H1 (cell line): Measurements from ENCODE around the gene VSIG10. TPM values are rescaled to one million over a fixed set of nuclear protein-coding genes. Genes with fewer than 3 reads are reported as not detected.
A peak's percentile ranks its signal among the peaks of the same experiment; 100 is the strongest.

Source experiments
- CTCF ChIA-PET: fragments of 300-600 bp; sonication (Branson Sonifier 250); formaldehyde crosslinking; loops from one replicate; lab custom pipeline; 2021; ENCODE audit not compliant: partially characterized antibody; lab: Charles Lee
- POLR2A ChIA-PET: fragments of 300-600 bp; sonication (Branson Sonifier 250); formaldehyde crosslinking; loops from one replicate; lab custom pipeline; 2021; ENCODE audit warnings: inconsistent platforms; ENCODE audit not compliant: partially characterized antibody; lab: Charles Lee
- DNase-seq, 2 experiments: peaks; one replicate each; pipeline versions ENCODE4 v3.0.0 to v3.0.0-alpha.2; 2010 to 2022; ENCODE audit warnings: low spot score in 2 of 2, low read depth in 1 of 2, mixed read lengths in 1 of 2
- FAIRE-seq: peaks from 2 replicates; lab custom pipeline; 2011; peaks lifted over from hg19 to GRCh38; lab: Jason Lieb, UNC
- H2AFZ ChIP-seq: 2 replicates; pipeline ENCODE4 v1.8.1; 2012; ENCODE audit warnings: low read length, inconsistent platforms
- H2AK5ac ChIP-seq: 2 replicates; pipeline ENCODE4 v1.6.1; 2013; ENCODE audit warnings: low read depth, low read length
- H2BK120ac ChIP-seq: replicated peaks from 2 replicates; pipeline ENCODE3; 2013; ENCODE audit warnings: low read depth, low read length, inconsistent platforms
- H2BK12ac ChIP-seq: 2 replicates; pipeline ENCODE4 v1.6.1; 2013; ENCODE audit warnings: low read depth, low read length
- H2BK15ac ChIP-seq: 2 replicates; pipeline ENCODE4 v1.6.1; 2013; ENCODE audit warnings: low read length
- H2BK20ac ChIP-seq: 2 replicates; pipeline ENCODE4 v1.6.1; 2013; ENCODE audit warnings: low read length
- H2BK5ac ChIP-seq: 2 replicates; pipeline ENCODE4 v1.6.1; 2013; ENCODE audit warnings: low read depth, low read length
- H3K14ac ChIP-seq: 2 replicates; pipeline ENCODE4 v1.6.1; 2013; ENCODE audit warnings: inconsistent platforms; ENCODE audit not compliant: insufficient read length
- H3K18ac ChIP-seq: 2 replicates; pipeline ENCODE4 v1.6.1; 2013; ENCODE audit warnings: low read length; ENCODE audit errors: extremely low read depth
- H3K23ac ChIP-seq: 2 replicates; pipeline ENCODE4 v1.6.1; 2013; ENCODE audit warnings: inconsistent platforms; ENCODE audit not compliant: insufficient read length
- H3K23me2 ChIP-seq: 2 replicates; pipeline ENCODE4 v1.6.1; 2013; ENCODE audit warnings: low read depth, low read length
- H3K27ac ChIP-seq: 2 replicates; pipeline ENCODE4 v1.6.1; 2011; ENCODE audit warnings: low read depth, low read length, inconsistent platforms
- H3K27me3 ChIP-seq, 4 experiments: replicated peaks in 1 of 4; 1 replicate in 1 of 4; 2 replicates in 3 of 4; pipeline versions ENCODE4 v1.6.1 to v1.8.1; 2011 to 2013; ENCODE audit warnings: low read length in 3 of 4, mild to moderate bottlenecking in 3 of 4, inconsistent platforms in 2 of 4, mixed read lengths in 2 of 4, moderate library complexity in 1 of 4; ENCODE audit not compliant: control insufficient read depth in 3 of 4, insufficient read depth in 3 of 4; ENCODE audit errors: extremely low read depth in 1 of 4
- H3K36me3 ChIP-seq, 4 experiments: 2 replicates each; pipeline versions ENCODE4 v1.6.1 to v1.8.1; 2011 to 2013; ENCODE audit warnings: mild to moderate bottlenecking in 4 of 4, low read length in 3 of 4, moderate library complexity in 2 of 4, control low read depth in 1 of 4, inconsistent platforms in 1 of 4; ENCODE audit not compliant: insufficient read depth in 4 of 4, control insufficient read depth in 2 of 4
- H3K4ac ChIP-seq: replicated peaks from 2 replicates; pipeline ENCODE3; 2013; ENCODE audit warnings: low read length, low read depth, mixed read lengths, inconsistent platforms; ENCODE audit not compliant: insufficient read length
- H3K4me1 ChIP-seq, 4 experiments: replicated peaks in 1 of 4; 1 replicate in 1 of 4; 2 replicates in 3 of 4; pipeline versions ENCODE4 v1.6.1 to v1.8.1; 2011 to 2013; ENCODE audit warnings: low read length in 3 of 4, inconsistent platforms in 2 of 4, mixed read lengths in 1 of 4; ENCODE audit not compliant: insufficient read depth in 4 of 4, control insufficient read depth in 3 of 4
- H3K4me2 ChIP-seq, 2 experiments: 2 replicates each; pipeline versions ENCODE4 v1.6.1 to v1.8.1; 2011 to 2013; ENCODE audit warnings: low read depth in 2 of 2, low read length in 2 of 2, control low read depth in 1 of 2, inconsistent platforms in 1 of 2, mild to moderate bottlenecking in 1 of 2; ENCODE audit not compliant: insufficient read depth in 1 of 2
- H3K4me3 ChIP-seq, 4 experiments: fragments of 200-600, 300-600 bp in 1 of 4; sonication (generic), shearing (Covaris generic), sonication (Bioruptor Twin) in 1 of 4; 2 replicates each; pipeline versions ENCODE4 v1.5.1 to v1.8.1; 2011 to 2016; ENCODE audit warnings: low read length in 4 of 4, low read depth in 3 of 4, control low read depth in 2 of 4, inconsistent platforms in 2 of 4, mild to moderate bottlenecking in 2 of 4, mixed read lengths in 1 of 4, moderate library complexity in 1 of 4; ENCODE audit not compliant: insufficient read depth in 2 of 4; ENCODE audit errors: extremely low read depth in 1 of 4
- H3K56ac ChIP-seq: replicated peaks from 2 replicates; pipeline ENCODE3; 2013; ENCODE audit warnings: low read depth, mild to moderate bottlenecking, mixed read lengths, low read length, inconsistent platforms; ENCODE audit not compliant: insufficient read length
- H3K79me1 ChIP-seq: 2 replicates; pipeline ENCODE4 v1.6.1; 2013; ENCODE audit warnings: low read depth, low read length, control low read depth
- H3K79me2 ChIP-seq, 2 experiments: 2 replicates each; pipeline versions ENCODE4 v1.6.1 to v1.8.1; 2012 to 2013; ENCODE audit warnings: low read length in 2 of 2, mild to moderate bottlenecking in 2 of 2, inconsistent platforms in 1 of 2; ENCODE audit not compliant: insufficient read depth in 2 of 2, control insufficient read depth in 1 of 2
- H3K9ac ChIP-seq, 4 experiments: replicated peaks in 1 of 4; 1 replicate in 1 of 4; 2 replicates in 3 of 4; pipeline versions ENCODE4 v1.6.1 to v1.8.1; 2011 to 2013; ENCODE audit warnings: low read depth in 3 of 4, low read length in 3 of 4, control low read depth in 2 of 4, mild to moderate bottlenecking in 2 of 4, moderate library complexity in 2 of 4, inconsistent platforms in 1 of 4; ENCODE audit errors: extremely low read depth in 1 of 4
- H3K9me3 ChIP-seq, 2 experiments: 2 replicates each; pipeline versions ENCODE4 v1.6.1 to v1.8.1; 2012 to 2013; ENCODE audit warnings: mild to moderate bottlenecking in 2 of 2, moderate library complexity in 2 of 2, control low read depth in 1 of 2, inconsistent platforms in 1 of 2, low read depth in 1 of 2, low read length in 1 of 2, mixed read lengths in 1 of 2; ENCODE audit not compliant: insufficient read depth in 2 of 2
- H4K20me1 ChIP-seq, 2 experiments: replicated peaks in 1 of 2; 2 replicates each; pipeline versions ENCODE3 to v1.8.1; 2011 to 2013; ENCODE audit warnings: inconsistent platforms in 2 of 2, low read length in 2 of 2, mild to moderate bottlenecking in 1 of 2; ENCODE audit not compliant: insufficient read depth in 2 of 2, control insufficient read depth in 1 of 2
- H4K5ac ChIP-seq: 2 replicates; pipeline ENCODE4 v1.6.1; 2013; ENCODE audit warnings: low read length, low read depth, mixed read lengths, inconsistent platforms; ENCODE audit not compliant: insufficient read length
- H4K8ac ChIP-seq: 2 replicates; pipeline ENCODE4 v1.8.0; 2013; ENCODE audit warnings: mild to moderate bottlenecking, moderate library complexity, low read length, inconsistent platforms; ENCODE audit not compliant: insufficient read depth; ENCODE audit errors: extremely low read depth
- H4K91ac ChIP-seq: replicated peaks from 2 replicates; pipeline ENCODE3; 2013; ENCODE audit warnings: low read length, mixed read lengths, inconsistent platforms; ENCODE audit not compliant: insufficient read length
- CREB1 ChIP-seq: IDR thresholded peaks from 2 replicates; pipeline ENCODE4 v1.6.1; 2012; ENCODE audit warnings: inconsistent platforms
- EGR1 ChIP-seq: IDR thresholded peaks from 2 replicates; pipeline ENCODE4 v1.6.1; 2011; ENCODE audit warnings: low read depth, low read length, borderline replicate concordance
- HDAC2 ChIP-seq, 2 experiments: fragments of 300-600 bp in 1 of 2; sonication (generic) in 1 of 2; IDR thresholded peaks; 2 replicates each; pipeline ENCODE4 v1.6.1; 2011 to 2012; ENCODE audit warnings: low read depth in 2 of 2, low read length in 2 of 2, mild to moderate bottlenecking in 2 of 2, moderate library complexity in 2 of 2, borderline replicate concordance in 1 of 2, inconsistent platforms in 1 of 2
- NRF1 ChIP-seq: IDR thresholded peaks from 2 replicates; pipeline ENCODE4 v1.6.1; 2011; ENCODE audit warnings: mild to moderate bottlenecking, low read depth, low read length, improper control_type of control experiment
- POU5F1 ChIP-seq: IDR thresholded peaks from 2 replicates; pipeline ENCODE4 v1.6.1; 2011; ENCODE audit warnings: low read depth, mild to moderate bottlenecking, low read length, moderate library complexity
- RFX5 ChIP-seq: IDR thresholded peaks from 2 replicates; pipeline ENCODE4 v1.6.1; 2011; ENCODE audit warnings: low read depth, low read length, improper control_type of control experiment, borderline replicate concordance
- SIX5 ChIP-seq: IDR thresholded peaks from 2 replicates; pipeline ENCODE4 v1.6.1; 2011; ENCODE audit warnings: mild to moderate bottlenecking, low read depth, low read length
- SP2 ChIP-seq: IDR thresholded peaks from 2 replicates; pipeline ENCODE4 v1.6.1; 2012; ENCODE audit warnings: mild to moderate bottlenecking, low read length, inconsistent platforms
- TAF1 ChIP-seq: IDR thresholded peaks from 2 replicates; pipeline ENCODE4 v1.6.1; 2011; ENCODE audit warnings: mild to moderate bottlenecking, low read depth, low read length
- WGBS, 2 experiments: shearing (Covaris generic) in 1 of 2; methylation state at CpG; one replicate each; pipeline versions ENCODE4 v1.1.6 to v1.1.7; 2013 to 2015; ENCODE audit warnings: low lambda C conversion rate in 2 of 2, mixed read lengths in 2 of 2, inconsistent platforms in 1 of 2, low coverage in 1 of 2, missing lambda C conversion rate in 1 of 2; ENCODE audit not compliant: insufficient replicate concordance in 2 of 2, insufficient coverage in 1 of 2, insufficient read length in 1 of 2; ENCODE audit errors: extremely low coverage in 1 of 2, missing lambda C conversion rate in 1 of 2; 5-methylcytosine and 5-hydroxymethylcytosine counted together
- polyA plus RNA-seq, 7 experiments: library from polyadenylated mRNA; depleted of rRNA in 3 of 7; stranded (reverse) in 5 of 7; unstranded in 2 of 7; fragments of >200 nt in 5 of 7; fragments of 200-250 nt in 2 of 7; gene quantifications; 1 replicate in 5 of 7; 2 replicates in 1 of 7; 4 replicates in 1 of 7; pipeline versions ENCODE4 v1.2.1 to v1.2.3, GENCODE V29; 2011 to 2013; ENCODE audit warnings: missing spikeins in 2 of 7, mixed read lengths in 2 of 7
- total RNA-seq: library from RNA; stranded (reverse); fragmentation: NEBNext Ultra II Directional; extraction: Animal tissue kit (Norgen Biotek cat#: 25700); gene quantifications from 2 replicates; pipeline ENCODE4 v1.2.1, GENCODE V29; 2021
- TF ChIP-seq, protein P1 (sequence below): IDR thresholded peaks from 2 replicates; pipeline ENCODE4 v1.6.1; 2012; ENCODE audit warnings: low read length, inconsistent platforms

Gene VSIG10
- total and polyA plus RNA-seq, 2 of the 8 experiments (the other 6 are each of a cell fraction or from before 2014, with no cell fraction given): 34.4 to 93.6 TPM

DNA sequence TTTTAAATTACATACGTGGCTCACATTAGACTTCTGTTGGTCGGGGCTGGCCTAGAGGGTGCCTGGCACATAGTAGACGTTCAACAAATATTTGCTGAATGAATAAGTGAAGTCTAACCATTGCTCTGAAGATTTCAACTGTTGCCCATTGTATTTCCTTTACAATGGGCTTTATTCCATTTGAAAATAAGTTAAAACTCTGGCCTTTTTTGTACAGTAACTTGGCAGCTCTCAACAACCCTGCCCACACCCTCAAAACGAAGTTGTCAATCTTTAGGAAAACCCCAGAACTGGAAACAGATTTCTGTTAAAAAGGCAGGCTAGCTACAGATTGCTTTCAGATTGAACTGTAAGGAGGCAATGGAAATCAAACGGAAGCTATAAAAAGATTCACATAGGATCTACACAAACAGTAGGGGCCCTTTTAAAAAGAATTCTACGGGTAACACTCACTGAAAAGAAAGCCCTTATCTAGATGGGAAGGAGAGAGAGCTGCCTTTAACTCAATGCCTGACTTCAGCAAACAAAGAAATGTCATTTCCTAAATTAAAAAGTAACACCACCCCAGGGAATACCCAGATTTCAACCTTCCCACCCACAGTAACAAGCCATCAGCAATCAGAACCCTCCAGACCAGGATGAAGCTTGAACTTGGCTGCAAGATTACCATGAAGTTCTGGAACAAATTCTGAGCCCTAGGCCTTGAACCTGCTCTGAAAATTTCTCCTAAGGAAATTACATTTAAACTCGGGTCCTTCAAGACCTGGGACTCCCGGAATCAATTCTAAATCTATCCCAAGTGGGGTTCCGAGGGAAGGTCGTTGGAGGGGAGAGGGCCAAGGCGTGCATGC is 44.2 kb downstream of the VSIG10 start:
- no peak overlapping the region for H3K27ac ChIP-seq
- H2AK5ac ChIP-seq: no peak overlapping the region
- H3K36me3 ChIP-seq: peaks cover 0 to 3% (median 0%) of the 10 kb centered on the region in 4 experiments; a peak in 1 of 8 replicates
- no peak overlapping the region for H3K4ac ChIP-seq
- H3K56ac ChIP-seq: no peak overlapping the region
- H2BK120ac ChIP-seq: no peak overlapping the region
- ChIA-PET POLR2A (interaction anchor here (0.9 to 12.8 kb wide), 6 partner anchors 8 to 43 kb away, joined by 3 to 103 read pairs (median 10); partner anchors contain the start of gene VSIG10), CTCF (interaction anchor here (0.7 kb wide), 1 partner anchor 116 kb away, joined by 3 read pairs; no protein-coding TSS in a partner anchor)
- H2BK20ac ChIP-seq: no peak overlapping the region
- no peaks in the 10 kb centered on the region for H3K9me3 ChIP-seq
- H3K23ac ChIP-seq: no peak overlapping the region
- H3K23me2 ChIP-seq: peaks cover 7% of the 10 kb centered on the region; the same call in 1 of the 2 replicates
- H2AFZ ChIP-seq: no peak overlapping the region
- FAIRE-seq (no peak), DNase-seq (no peak)
- no peak overlapping the region for H3K14ac ChIP-seq
- no peaks in the 10 kb centered on the region for H3K27me3 ChIP-seq
- H4K91ac ChIP-seq: no peak overlapping the region
- WGBS, 2 experiments: 45% methylated on average over 11 of the region's 11 CpGs; no CpG with 5 or more reads in 1 of the 2 experiments
- peaks cover 8% of the 10 kb centered on the region for H3K79me1 ChIP-seq
- H3K18ac ChIP-seq: 0 out of 2 replicates have a peak overlapping the region, but pooled peaks have one; percentile 3
- peak overlapping the region; percentile 85 to 98 for H3K4me2 ChIP-seq
- peaks cover 0 to 4% of the 10 kb centered on the region in 2 experiments for H4K20me1 ChIP-seq
- peak overlapping the region; percentile 69 to 90 (median 75) for H3K4me3 ChIP-seq
- no peak overlapping the region for H2BK15ac ChIP-seq
- no peak overlapping the region for H4K5ac ChIP-seq
- H3K9ac ChIP-seq: peak overlapping the region in 1 of 4 experiments; percentile 43; a peak in 1 of 7 replicates
- no peak overlapping the region for H4K8ac ChIP-seq
- no peak overlapping the region; the same call in 1 of the 2 replicates for H2BK12ac ChIP-seq
- peaks cover 3 to 10% (median 6%) of the 10 kb centered on the region in 4 experiments; a peak in 6 of 7 replicates for H3K4me1 ChIP-seq
- no peak overlapping the region for H2BK5ac ChIP-seq
- H3K79me2 ChIP-seq: peaks cover 0 to 45% of the 10 kb centered on the region in 2 experiments; a peak in 2 of 4 replicates
- no peak for TF ChIP-seq RFX5
- TF ChIP-seq POU5F1: no peak
- no peak for TF ChIP-seq SP2
- no peak for TF ChIP-seq CREB1
- no peak for TF ChIP-seq HDAC2 (IDR thresholded peaks at IDR 0.05; ENCODE audit: borderline replicate concordance in 1 of 2, low read depth in 2 of 2, low read length in 2 of 2)
- no peak for TF ChIP-seq TAF1
- no peak for TF ChIP-seq NRF1
- TF ChIP-seq SIX5: no peak
- TF ChIP-seq, protein P1, sequence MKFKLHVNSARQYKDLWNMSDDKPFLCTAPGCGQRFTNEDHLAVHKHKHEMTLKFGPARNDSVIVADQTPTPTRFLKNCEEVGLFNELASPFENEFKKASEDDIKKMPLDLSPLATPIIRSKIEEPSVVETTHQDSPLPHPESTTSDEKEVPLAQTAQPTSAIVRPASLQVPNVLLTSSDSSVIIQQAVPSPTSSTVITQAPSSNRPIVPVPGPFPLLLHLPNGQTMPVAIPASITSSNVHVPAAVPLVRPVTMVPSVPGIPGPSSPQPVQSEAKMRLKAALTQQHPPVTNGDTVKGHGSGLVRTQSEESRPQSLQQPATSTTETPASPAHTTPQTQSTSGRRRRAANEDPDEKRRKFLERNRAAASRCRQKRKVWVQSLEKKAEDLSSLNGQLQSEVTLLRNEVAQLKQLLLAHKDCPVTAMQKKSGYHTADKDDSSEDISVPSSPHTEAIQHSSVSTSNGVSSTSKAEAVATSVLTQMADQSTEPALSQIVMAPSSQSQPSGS: no peak
- TF ChIP-seq EGR1: no peak
